SJCRH30 (cell line): ENCODE measurements around the gene RPL13. TPM values are rescaled to one million over a fixed set of nuclear protein-coding genes. Genes with fewer than 3 reads are reported as not detected.
A peak's percentile ranks its signal among the peaks of the same experiment; 100 is the strongest.

ENCODE experiments used
- DNase-seq, 2 experiments: peaks; one replicate each; pipeline ENCODE4 v3.0.0-alpha.2; 2015 to 2020
- H3K27ac ChIP-seq: fragments of 250-450 bp; sonication (Bioruptor Pico); 2 replicates; pipeline ENCODE4 v1.5.1; 2020; ENCODE audit warnings: mild to moderate bottlenecking, moderate library complexity
- H3K27me3 ChIP-seq: fragments of 250-450 bp; sonication (Bioruptor Pico); 2 replicates; pipeline ENCODE4 v1.5.1; 2020; ENCODE audit warnings: mild to moderate bottlenecking, moderate library complexity
- H3K36me3 ChIP-seq: fragments of 250-450 bp; sonication (Bioruptor Pico); 2 replicates; pipeline ENCODE4 v1.5.1; 2020; ENCODE audit warnings: mild to moderate bottlenecking, moderate library complexity
- H3K4me1 ChIP-seq: fragments of 250-450 bp; sonication (Bioruptor Pico); 2 replicates; pipeline ENCODE4 v1.5.1; 2020; ENCODE audit warnings: mild to moderate bottlenecking, moderate library complexity
- H3K4me3 ChIP-seq: fragments of 250-450 bp; sonication (Bioruptor Pico); 2 replicates; pipeline ENCODE4 v1.5.1; 2020; ENCODE audit warnings: mild to moderate bottlenecking, moderate library complexity
- H3K9me3 ChIP-seq: fragments of 250-450 bp; sonication (Bioruptor Pico); replicated peaks from 2 replicates; pipeline ENCODE4 v1.5.1; 2020; ENCODE audit warnings: mild to moderate bottlenecking, moderate library complexity
- total RNA-seq: library from RNA; depleted of rRNA; stranded (reverse); fragments of >200 nt; shearing (Covaris generic); gene quantifications from 2 replicates; pipeline ENCODE4 v1.2.3, GENCODE V29; 2014; rRNA removed

RPL13 gene
- total RNA-seq, result 5,665 and 6,596 TPM in 2 replicates

DNA sequence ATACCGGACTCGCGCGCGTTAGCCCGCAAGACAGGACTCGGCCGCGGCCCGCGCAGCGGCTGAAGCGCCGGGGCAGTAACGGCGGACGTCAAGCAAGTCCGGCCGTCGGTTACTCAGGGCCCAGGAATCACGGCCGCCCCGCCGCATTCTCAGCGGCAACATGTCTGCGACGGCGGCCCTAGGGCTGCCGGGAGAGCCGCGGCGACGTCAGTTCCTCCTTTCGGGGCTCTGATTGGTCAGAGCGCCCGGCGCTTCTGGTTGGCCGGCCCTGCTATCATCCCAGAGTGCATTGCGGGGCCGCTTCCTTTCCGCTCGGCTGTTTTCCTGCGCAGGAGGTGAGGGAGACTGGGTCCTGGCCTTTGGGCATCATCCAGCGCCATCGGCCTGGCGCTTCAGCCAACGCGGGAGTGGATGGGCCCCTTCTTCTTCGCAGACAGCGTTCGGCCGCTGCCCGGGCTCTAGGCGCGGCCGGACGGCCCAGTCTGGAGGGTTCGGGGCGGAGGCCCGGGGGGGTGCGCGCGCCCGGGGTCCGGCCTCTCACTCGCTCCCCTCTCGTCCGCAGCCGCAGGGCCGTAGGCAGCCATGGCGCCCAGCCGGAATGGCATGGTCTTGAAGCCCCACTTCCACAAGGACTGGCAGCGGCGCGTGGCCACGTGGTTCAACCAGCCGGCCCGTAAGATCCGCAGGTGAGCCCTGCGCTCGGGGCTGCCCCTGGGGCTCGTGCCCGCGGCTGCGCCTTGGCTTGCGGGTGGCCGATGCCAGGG, at the start of gene RPL13:
RPL13 (plus strand) TSS at position 305 of the 764 bp plus-strand sequence; CDS start at position 583, 278 bp downstream.
- Histone ChIP-seq H3K27me3 (no peaks in the 10 kb centered on the region), H3K4me3 (peak within 1 kb of the TSS; percentile 83), H3K9me3 (no peaks in the 10 kb centered on the region), H3K4me1 (peaks cover 34% of the 10 kb centered on the region), H3K36me3 (peaks cover 40% of the 10 kb centered on the region), H3K27ac (peak within 1 kb of the TSS; percentile 90)
- peak; percentile 97 to 99 for DNase-seq

DNA sequence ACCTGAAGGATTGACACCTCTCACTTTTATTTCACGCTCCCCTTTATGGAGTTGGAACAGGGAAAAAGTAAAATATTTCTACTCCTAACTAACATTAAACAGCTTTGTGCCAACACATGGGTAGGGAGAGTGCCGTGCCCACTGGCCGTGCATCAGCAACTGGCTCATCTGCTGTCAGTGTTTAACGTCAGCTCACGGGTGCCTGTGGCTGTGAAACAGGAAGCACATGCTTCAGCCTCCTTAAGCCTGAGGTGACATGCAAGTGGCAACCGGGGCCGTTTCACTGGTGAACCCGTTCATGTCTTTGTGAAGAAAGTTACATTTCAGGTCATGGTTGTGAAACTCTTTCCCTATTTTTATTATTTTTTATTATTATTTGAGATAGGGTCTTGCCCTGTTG, 49.1 kb upstream of the RPL13 start:
- no peak for DNase-seq
- Histone ChIP-seq H3K27me3 (no peaks in the 10 kb centered on the region), H3K4me1 (peaks cover 4% of the 10 kb centered on the region), H3K4me3 (no peak overlapping the region), H3K27ac (no peak overlapping the region), H3K36me3 (peaks cover 59% of the 10 kb centered on the region), H3K9me3 (no peaks in the 10 kb centered on the region)

DNA sequence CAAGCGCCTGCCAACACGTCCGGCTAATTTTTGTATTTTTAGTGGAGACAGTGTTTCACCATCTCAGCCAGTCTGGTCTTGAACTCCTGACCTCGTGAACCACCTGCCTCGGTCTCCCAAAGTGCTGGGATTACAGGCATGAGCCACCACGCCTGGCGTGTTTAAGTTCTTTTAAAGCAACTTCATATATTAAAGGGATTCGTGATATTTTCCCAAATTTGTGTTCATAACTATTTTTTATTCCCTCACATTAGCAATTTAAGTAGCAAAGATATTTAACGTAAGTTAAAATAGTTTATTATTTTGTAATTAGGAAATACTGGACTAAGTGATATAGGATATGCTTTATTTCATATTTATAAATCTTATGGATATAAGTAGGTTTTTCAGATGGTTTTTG, 48.0 kb upstream of the RPL13 start:
- H3K27me3 ChIP-seq, result no peaks in the 10 kb centered on the region
- H3K4me3 ChIP-seq, result no peak overlapping the region
- no peak overlapping the region for H3K27ac ChIP-seq
- no peaks in the 10 kb centered on the region for H3K9me3 ChIP-seq
- H3K4me1 ChIP-seq, result no peaks in the 10 kb centered on the region
- no peak for DNase-seq
- peaks cover 70% of the 10 kb centered on the region for H3K36me3 ChIP-seq

DNA sequence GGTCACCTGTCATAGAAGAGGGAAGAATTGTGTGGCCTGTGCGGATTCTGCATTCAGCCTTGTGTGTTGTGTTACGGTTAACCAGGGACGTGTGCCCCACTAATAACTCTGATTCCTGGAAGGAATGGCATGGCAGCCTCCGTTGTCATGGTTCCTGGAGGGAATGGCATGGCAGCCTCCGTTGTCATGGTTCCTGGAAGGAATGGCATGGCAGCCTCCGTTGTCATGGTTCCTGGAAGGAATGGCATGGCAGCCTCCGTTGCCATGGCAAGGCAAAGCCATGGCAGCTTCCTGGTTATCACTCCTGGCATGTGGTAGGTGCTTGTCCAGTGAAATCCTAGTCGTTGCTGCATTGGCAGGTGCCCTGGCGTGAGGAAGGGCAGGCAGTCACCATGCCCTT, 43.4 kb upstream of the RPL13 start:
- DNase-seq, result no peak
- H3K36me3 ChIP-seq, result peaks cover 96% of the 10 kb centered on the region
- no peaks in the 10 kb centered on the region for H3K9me3 ChIP-seq
- H3K27ac ChIP-seq, result no peak overlapping the region
- H3K27me3 ChIP-seq, result no peaks in the 10 kb centered on the region
- no peaks in the 10 kb centered on the region for H3K4me1 ChIP-seq
- no peak overlapping the region for H3K4me3 ChIP-seq

DNA sequence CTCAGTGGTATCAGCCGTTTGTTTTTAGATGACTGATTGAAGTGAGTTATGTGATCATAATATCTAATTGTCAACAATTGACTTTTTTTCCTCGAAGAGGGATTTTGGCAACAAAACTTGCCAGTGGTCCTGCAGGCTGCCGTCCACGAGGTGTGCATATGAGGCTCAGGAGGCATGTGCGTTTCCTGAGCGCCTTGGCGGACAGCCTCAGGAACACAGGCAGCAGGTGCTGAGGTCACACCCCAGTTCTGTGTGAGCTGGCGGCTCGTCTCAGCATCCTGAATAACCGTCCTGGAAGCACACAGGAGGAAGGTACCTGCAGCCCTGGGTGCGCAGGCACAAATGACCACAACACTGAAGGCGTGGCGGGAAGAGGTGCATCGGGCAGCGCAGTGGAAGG, 40.6 kb upstream of the RPL13 start:
- Histone ChIP-seq H3K27me3 (no peaks in the 10 kb centered on the region), H3K4me3 (no peak overlapping the region), H3K27ac (no peak overlapping the region), H3K4me1 (peaks cover 3% of the 10 kb centered on the region; the same call in 1 of the 2 replicates), H3K9me3 (no peaks in the 10 kb centered on the region), H3K36me3 (peaks cover 93% of the 10 kb centered on the region)
- DNase-seq, result no peak

DNA sequence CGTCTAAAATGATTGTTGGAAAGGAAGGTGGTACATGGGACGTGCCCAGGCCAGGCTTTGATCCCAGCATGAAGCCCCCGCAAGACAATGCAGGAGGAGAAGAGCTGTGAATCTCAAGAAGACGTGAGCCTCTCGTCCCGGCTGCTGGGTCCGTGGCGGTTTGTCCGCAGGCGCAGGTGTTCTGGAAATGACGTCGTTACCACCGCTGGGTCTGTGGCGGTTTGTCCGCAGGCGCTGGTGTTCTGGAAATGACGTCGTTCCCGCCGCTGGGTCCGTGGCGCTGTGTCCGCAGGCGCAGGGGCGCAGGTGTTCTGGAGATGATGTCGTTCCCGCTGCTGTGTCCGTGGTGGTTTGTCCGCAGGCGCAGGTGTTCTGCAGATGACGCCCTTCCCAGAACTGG, 38.2 kb upstream of the RPL13 start:
- no peaks in the 10 kb centered on the region for H3K27me3 ChIP-seq

DNA sequence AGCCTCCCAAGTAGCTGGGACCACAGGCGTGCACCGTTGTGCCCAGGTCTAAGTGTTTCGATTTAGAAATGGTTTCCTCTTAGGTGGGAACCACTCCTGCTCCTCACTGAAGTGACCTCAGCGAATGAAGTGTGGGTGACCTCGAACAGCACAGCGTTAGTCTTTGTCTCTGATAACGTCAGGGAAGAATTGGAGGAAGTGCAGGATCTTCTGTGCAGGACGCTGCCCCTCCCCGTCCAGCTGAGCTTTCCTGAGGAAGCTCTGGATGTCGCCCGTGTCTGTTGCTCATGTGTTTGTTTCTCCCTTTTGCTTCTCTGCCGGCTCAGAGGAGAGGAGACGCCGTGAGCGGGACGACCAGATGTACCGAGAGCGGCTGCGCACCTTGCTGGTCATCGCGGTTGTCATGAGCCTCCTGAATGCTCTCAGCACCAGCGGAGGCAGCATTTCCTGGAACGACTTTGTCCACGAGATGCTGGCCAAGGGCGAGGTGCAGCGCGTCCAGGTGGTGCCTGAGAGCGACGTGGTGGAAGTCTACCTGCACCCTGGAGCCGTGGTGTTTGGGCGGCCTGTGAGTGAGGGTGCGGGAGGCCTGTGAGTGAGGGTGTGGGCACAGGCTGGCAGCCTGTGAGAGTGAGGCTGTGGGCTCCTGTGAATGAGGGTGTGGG, 36.7 kb upstream of the RPL13 start:
- no peak overlapping the region for H3K27ac ChIP-seq
- no peak for DNase-seq
- H3K4me3 ChIP-seq, result no peak overlapping the region
- peaks cover 87% of the 10 kb centered on the region for H3K36me3 ChIP-seq
- no peaks in the 10 kb centered on the region for H3K27me3 ChIP-seq
- H3K4me1 ChIP-seq, result peaks cover 5% of the 10 kb centered on the region; the same call in 1 of the 2 replicates
- H3K9me3 ChIP-seq, result no peaks in the 10 kb centered on the region

More for the DNA sequence above, 38.2 kb upstream of the RPL13 start:
- peaks cover 90% of the 10 kb centered on the region for H3K36me3 ChIP-seq
- H3K27ac ChIP-seq, result no peak overlapping the region
- peaks cover 5% of the 10 kb centered on the region; the same call in 1 of the 2 replicates for H3K4me1 ChIP-seq
- H3K9me3 ChIP-seq, result no peaks in the 10 kb centered on the region
- DNase-seq, result no peak
- no peak overlapping the region for H3K4me3 ChIP-seq

DNA sequence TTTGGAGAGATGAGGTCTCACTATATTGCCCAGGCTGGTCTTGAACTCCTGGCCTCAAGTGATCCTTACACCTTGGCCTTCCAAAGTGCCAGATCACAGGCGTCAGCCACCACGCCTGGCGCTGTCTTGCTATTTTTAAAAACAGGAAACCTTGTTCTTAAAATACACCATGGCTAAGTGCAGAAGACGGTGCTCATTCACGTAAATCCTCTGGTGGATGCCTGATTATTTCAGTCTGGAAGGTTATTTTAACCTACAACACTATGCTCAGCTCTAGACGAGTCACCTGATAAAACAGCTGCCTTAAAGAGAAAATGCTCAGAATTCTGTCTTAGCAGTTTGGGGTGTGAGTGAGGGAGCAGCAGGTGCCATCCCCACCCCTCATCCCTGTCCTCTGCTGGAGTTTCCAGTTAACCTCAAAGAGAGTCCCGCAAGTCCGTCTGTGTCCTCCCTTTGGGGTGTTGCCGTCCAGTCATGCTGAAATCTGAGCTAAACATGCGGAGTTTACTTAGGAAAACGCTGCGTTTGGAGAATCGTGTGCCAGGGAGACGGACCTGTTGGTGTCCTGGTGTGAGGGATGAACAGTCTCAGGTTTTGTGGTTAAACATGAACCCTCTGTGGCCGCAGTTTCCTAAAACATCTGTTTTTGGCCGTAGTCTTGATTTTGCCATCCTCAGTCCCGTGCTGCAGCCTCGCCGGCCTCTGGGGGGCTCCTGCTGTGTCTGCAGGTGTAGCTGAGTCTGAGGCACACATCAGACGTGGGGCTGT, 35.2 kb upstream of the RPL13 start:
- peak; percentile 48 to 70 for DNase-seq
- Histone ChIP-seq H3K9me3 (no peaks in the 10 kb centered on the region), H3K4me1 (peaks cover 5% of the 10 kb centered on the region; the same call in 1 of the 2 replicates), H3K4me3 (no peak overlapping the region), H3K27me3 (no peaks in the 10 kb centered on the region), H3K36me3 (peaks cover 87% of the 10 kb centered on the region), H3K27ac (no peak overlapping the region)

DNA sequence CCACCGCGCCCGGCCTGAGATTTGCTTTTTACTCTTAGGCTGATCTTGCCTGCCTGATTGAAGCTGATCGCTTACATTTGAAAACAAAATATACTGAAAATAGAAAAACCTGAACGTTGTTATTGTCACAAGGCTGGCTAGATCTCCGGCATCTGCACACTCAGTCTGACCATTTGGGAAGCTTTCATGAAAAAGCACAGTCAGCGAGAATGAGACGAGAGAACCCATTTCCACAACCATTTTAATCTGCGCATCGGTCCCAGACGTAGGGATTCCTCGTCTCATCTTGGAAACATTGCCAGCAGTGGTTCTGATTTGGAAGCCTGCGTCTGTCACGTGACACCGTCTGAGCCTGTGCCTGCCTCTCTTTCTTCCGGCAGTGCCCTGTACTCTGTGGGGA, 31.4 kb upstream of the RPL13 start:
- Histone ChIP-seq H3K4me1 (peaks cover 5% of the 10 kb centered on the region; the same call in 1 of the 2 replicates), H3K36me3 (peaks cover 91% of the 10 kb centered on the region)
- DNase-seq, result no peak

DNA sequence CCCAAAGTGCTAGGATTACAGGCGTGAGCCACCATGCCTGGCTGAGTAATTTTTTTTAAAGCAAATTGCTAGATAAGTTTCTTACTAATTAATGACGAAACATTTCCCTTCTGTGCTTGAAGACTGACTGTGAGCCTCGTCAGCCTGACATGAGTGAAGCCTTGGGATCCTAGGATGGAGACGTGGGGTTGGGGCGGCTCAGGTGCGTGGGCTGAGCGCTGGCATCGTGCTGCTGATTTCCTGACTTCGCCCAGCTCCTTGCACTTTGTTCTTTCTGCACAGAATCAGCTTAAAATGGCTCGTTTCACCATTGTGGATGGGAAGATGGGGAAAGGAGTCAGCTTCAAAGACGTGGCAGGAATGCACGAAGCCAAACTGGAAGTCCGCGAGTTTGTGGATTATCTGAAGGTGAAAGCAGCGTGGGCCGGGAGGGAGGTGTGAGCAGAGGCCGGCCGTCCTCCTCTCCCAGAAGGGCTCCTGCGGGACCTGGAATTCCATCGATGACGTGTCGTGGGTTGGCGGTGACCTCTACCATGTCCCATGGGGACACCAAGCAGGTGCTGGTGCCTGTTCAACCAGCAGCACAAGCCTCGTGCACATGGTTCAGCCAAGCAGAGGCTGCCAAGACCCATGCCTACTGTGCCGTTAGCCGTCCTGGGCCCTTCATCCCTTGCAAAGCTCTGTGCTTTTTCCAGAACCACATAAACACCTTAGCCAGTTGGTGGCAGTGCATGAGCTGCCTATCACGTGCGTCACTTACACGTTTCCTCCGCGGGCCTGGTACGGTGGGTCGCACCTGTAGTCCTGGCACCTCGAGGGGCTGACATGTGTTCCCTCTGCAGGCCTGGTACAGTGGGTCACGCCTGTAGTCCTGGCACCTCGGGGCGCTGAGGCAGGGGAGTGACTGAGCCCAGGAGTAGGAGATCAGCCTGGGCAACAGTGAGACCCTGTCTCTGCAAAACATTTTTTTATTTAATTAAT, 29.8 kb upstream of the RPL13 start:
- no peaks in the 10 kb centered on the region; the same call in 1 of the 2 replicates for H3K4me1 ChIP-seq
- H3K9me3 ChIP-seq, result no peaks in the 10 kb centered on the region
- no peak overlapping the region for H3K4me3 ChIP-seq
- peaks cover 92% of the 10 kb centered on the region for H3K36me3 ChIP-seq
- no peak overlapping the region for H3K27ac ChIP-seq
- no peaks in the 10 kb centered on the region for H3K27me3 ChIP-seq
- no peak for DNase-seq

More for the DNA sequence above, 31.4 kb upstream of the RPL13 start:
- H3K27me3 ChIP-seq, result no peaks in the 10 kb centered on the region
- H3K4me3 ChIP-seq, result no peak overlapping the region
- no peaks in the 10 kb centered on the region for H3K9me3 ChIP-seq
- no peak overlapping the region for H3K27ac ChIP-seq

DNA sequence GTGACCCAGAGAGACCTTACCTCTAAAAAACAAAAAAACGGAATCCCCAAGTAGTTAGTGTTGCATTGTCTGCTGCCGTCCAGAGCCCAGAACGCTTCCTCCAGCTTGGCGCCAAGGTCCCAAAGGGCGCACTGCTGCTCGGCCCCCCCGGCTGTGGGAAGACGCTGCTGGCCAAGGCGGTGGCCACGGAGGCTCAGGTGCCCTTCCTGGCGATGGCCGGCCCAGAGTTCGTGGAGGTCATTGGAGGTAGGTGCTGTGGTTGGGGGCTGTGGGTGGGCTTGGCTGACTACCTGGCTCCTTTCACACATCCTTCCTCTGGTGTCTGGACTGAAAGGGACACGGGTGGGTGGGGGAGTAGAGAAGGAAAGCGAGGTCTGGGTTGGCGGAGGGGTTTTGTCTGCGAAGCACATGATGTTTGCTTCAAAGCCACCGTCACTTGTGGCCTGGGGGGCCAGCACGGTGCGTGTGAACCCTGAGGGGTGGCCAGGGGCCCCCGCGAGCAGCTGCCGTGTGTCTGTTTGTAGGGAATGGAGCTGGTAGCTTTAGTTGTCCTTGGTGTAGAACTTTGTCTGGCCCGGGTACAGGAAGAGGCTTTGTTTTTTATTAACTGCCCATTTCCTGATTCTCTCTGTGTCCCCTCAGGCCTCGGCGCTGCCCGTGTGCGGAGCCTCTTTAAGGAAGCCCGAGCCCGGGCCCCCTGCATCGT, 28.5 kb upstream of the RPL13 start:
- peaks cover 87% of the 10 kb centered on the region for H3K36me3 ChIP-seq
- no peak overlapping the region for H3K4me3 ChIP-seq
- no peaks in the 10 kb centered on the region for H3K9me3 ChIP-seq
- H3K27me3 ChIP-seq, result no peaks in the 10 kb centered on the region
- no peak overlapping the region for H3K27ac ChIP-seq
- H3K4me1 ChIP-seq, result no peaks in the 10 kb centered on the region
- no peak for DNase-seq

DNA sequence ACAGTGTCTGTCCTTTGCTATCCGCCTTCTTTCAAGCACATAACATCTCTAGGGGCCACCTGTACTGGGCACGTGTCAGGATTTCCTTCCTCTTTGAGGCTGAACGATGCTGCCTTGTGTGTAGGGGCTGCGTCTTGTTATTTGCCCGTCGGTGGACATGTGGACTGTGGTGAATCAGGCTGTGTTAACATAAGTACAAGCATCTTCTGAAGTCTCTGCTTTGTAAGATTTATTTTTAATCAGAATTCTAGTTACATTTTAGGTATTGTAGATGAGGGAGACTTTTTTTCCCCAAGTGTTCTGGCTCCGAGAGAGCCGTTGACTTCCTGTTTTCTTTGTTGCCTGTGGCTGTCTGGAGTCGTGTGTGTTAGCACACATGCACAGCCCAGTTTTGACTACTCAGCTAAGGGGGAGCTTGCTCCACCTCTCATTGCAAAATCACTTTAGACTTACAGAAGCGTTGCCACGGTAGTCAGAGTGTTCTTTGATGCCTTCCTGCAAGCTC, 26.2 kb upstream of the RPL13 start:
- Histone ChIP-seq H3K36me3 (peaks cover 91% of the 10 kb centered on the region), H3K9me3 (no peaks in the 10 kb centered on the region), H3K27ac (no peak overlapping the region), H3K27me3 (no peaks in the 10 kb centered on the region), H3K4me1 (no peaks in the 10 kb centered on the region), H3K4me3 (no peak overlapping the region)
- no peak for DNase-seq

DNA sequence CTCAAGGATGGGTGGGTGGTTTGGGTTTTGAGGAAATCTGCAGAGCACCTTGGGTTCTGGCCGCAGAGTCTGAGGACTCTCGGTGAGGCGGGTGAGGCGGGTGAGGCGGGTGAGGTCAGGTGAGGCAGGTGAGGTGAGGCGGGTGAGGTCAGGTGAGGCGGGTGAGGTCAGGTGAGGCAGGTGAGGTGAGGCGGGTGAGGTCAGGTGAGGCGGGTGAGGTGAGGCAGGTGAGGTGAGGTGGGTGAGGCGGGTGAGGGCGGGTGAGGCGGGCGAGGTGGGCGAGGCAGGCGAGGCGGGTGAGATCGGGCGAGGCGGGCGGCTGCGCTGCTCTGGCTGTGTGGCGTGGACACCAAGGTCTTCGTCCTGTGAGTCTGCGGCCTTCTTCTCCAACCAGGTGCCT, 24.1 kb upstream of the RPL13 start:
- H3K36me3 ChIP-seq, result peaks cover 77% of the 10 kb centered on the region
- no peak for DNase-seq
- H3K4me1 ChIP-seq, result peaks cover 3% of the 10 kb centered on the region
- no peaks in the 10 kb centered on the region for H3K27me3 ChIP-seq
- no peaks in the 10 kb centered on the region for H3K9me3 ChIP-seq
- no peak overlapping the region for H3K4me3 ChIP-seq
- no peak overlapping the region for H3K27ac ChIP-seq
